ENCODE results near the gene IPCEF1.
"Not testable (repeated sequence)": the region's sequence is repeated elsewhere in the genome, so short reads cannot be mapped to it uniquely, and the experiment has no call there.

The IPCEF1 gene

GRCh38 chr6:154209555-154209954 lies 147.0 kb downstream of the IPCEF1 start:
- FAIRE-seq (no peak), DNase-seq (ENCODE audit: insufficient read length, low spot score) (no peak)
- TF ChIP-seq POLR2A (IDR thresholded peaks at IDR 0.05; ENCODE audit: low read depth, low read length), result no peak

GRCh38 chr6:154206996-154207395 lies 149.6 kb downstream of the IPCEF1 start:
- FAIRE-seq (no peak), DNase-seq (ENCODE audit: insufficient read length, low spot score) (no peak)
- TF ChIP-seq POLR2A (IDR thresholded peaks at IDR 0.05; ENCODE audit: low read depth, low read length), result no peak

- no peak for DNase-seq (ENCODE audit: insufficient read length, low spot score)
- no peak for FAIRE-seq
- TF ChIP-seq POLR2A (IDR thresholded peaks at IDR 0.05; ENCODE audit: low read depth, low read length), result no peak
These were observed 150.5 kb downstream of the IPCEF1 start for GRCh38 chr6:154206141-154206540.

GRCh38 chr6:154202958-154203357 lies 153.6 kb downstream of the IPCEF1 start:
- DNase-seq (ENCODE audit: insufficient read length, low spot score), result no peak
- TF ChIP-seq POLR2A (IDR thresholded peaks at IDR 0.05; ENCODE audit: low read depth, low read length), result no peak
- no peak for FAIRE-seq

GRCh38 chr6:154202339-154202738 lies 154.3 kb downstream of the IPCEF1 start:
- DNase-seq (ENCODE audit: insufficient read length, low spot score) (no peak), FAIRE-seq (no peak)
- TF ChIP-seq POLR2A (IDR thresholded peaks at IDR 0.05; ENCODE audit: low read depth, low read length), result no peak

- not testable (repeated sequence) for DNase-seq (ENCODE audit: insufficient read length, low spot score); FAIRE-seq
These were observed 154.9 kb downstream of the IPCEF1 start for GRCh38 chr6:154201688-154202087.

GRCh38 chr6:154197196-154197860 lies 159.3 kb downstream of the IPCEF1 start:
- TF ChIP-seq POLR2A (IDR thresholded peaks at IDR 0.05; ENCODE audit: low read depth, low read length), result no peak
- no peak for FAIRE-seq
- DNase-seq (ENCODE audit: insufficient read length, low spot score), result no peak

- no peak for FAIRE-seq
- no peak for TF ChIP-seq POLR2A (IDR thresholded peaks at IDR 0.05; ENCODE audit: low read depth, low read length)
- DNase-seq (ENCODE audit: insufficient read length, low spot score), result no peak
These were observed 160.2 kb downstream of the IPCEF1 start for GRCh38 chr6:154196333-154196885.

- TF ChIP-seq POLR2A (IDR thresholded peaks at IDR 0.05; ENCODE audit: low read depth, low read length), result no peak
- DNase-seq (ENCODE audit: insufficient read length, low spot score) (no peak), FAIRE-seq (no peak)
These were observed 168.9 kb downstream of the IPCEF1 start for GRCh38 chr6:154187714-154188113.

GRCh38 chr6:154187203-154187602 lies 169.4 kb downstream of the IPCEF1 start:
- no peak for DNase-seq (ENCODE audit: insufficient read length, low spot score)
- FAIRE-seq, result no peak
- TF ChIP-seq POLR2A (IDR thresholded peaks at IDR 0.05; ENCODE audit: low read depth, low read length), result no peak

- DNase-seq (ENCODE audit: insufficient read length, low spot score) (no peak), FAIRE-seq (no peak)
- TF ChIP-seq POLR2A (IDR thresholded peaks at IDR 0.05; ENCODE audit: low read depth, low read length), result no peak
These were observed 177.2 kb downstream of the IPCEF1 start for GRCh38 chr6:154179434-154179833.

GRCh38 chr6:154172393-154172792 lies 184.2 kb downstream of the IPCEF1 start:
- not testable (repeated sequence) for DNase-seq (ENCODE audit: insufficient read length, low spot score); FAIRE-seq

GRCh38 chr6:154170106-154170505 lies 186.5 kb downstream of the IPCEF1 start:
- DNase-seq (ENCODE audit: insufficient read length, low spot score) (no peak), FAIRE-seq (no peak)
- no peak for TF ChIP-seq POLR2A (IDR thresholded peaks at IDR 0.05; ENCODE audit: low read depth, low read length)

- no peak for TF ChIP-seq POLR2A (IDR thresholded peaks at IDR 0.05; ENCODE audit: low read depth, low read length)
- FAIRE-seq (no peak), DNase-seq (ENCODE audit: insufficient read length, low spot score) (no peak)
These were observed 187.3 kb downstream of the IPCEF1 start for GRCh38 chr6:154169193-154169847.

GRCh38 chr6:154167126-154167525 lies 189.5 kb downstream of the IPCEF1 start:
- no peak for FAIRE-seq

More at GRCh38 chr6:154167126-154167525, 189.5 kb downstream of the IPCEF1 start:
- no peak for DNase-seq (ENCODE audit: insufficient read length, low spot score)
- no peak for TF ChIP-seq POLR2A (IDR thresholded peaks at IDR 0.05; ENCODE audit: low read depth, low read length)
